Cardiac muscle cell (in vitro differentiated cells and primary cell): ENCODE data around the gene ROR2. TPM values are rescaled to one million over a fixed set of nuclear protein-coding genes. Genes with fewer than 3 reads are reported as not detected.

Source experiments
- DNase-seq, 2 donors: peaks; one replicate each; pipeline versions ENCODE4 v3.0.0 to v3.0.0-alpha.2; 2010 to 2017; ENCODE audit warnings: low read depth in 1 of 2, low spot score in 1 of 2
- H3K27ac ChIP-seq: fragments of 200-600 bp; sonication (generic); 2 replicates; pipeline ENCODE4 v1.5.1; 2016
- H3K27me3 ChIP-seq: fragments of 200-600 bp; sonication (generic); 2 replicates; pipeline ENCODE4 v1.6.0; 2016; ENCODE audit warnings: control low read depth
- H3K36me3 ChIP-seq: fragments of 200-600 bp; sonication (generic); 2 replicates; pipeline ENCODE4 v1.5.1; 2016; ENCODE audit warnings: control low read depth
- H3K4me1 ChIP-seq: fragments of 200-600 bp; sonication (generic); 2 replicates; pipeline ENCODE4 v1.8.1; 2017; ENCODE audit warnings: low read depth, mild to moderate bottlenecking, mixed run types
- H3K4me3 ChIP-seq: fragments of 200-600 bp; sonication (generic); 2 replicates; pipeline ENCODE4 v1.5.1; 2016; ENCODE audit warnings: mild to moderate bottlenecking
- H3K9me3 ChIP-seq: fragments of 200-600 bp; sonication (generic); 2 replicates; pipeline ENCODE4 v1.5.1; 2017; ENCODE audit warnings: low read depth, mild to moderate bottlenecking, control low read depth
- polyA plus RNA-seq: library from polyadenylated mRNA; unstranded; fragments of >200 nt; fragmentation: Nextera tagmentation; extraction: Ambion mirVana; gene quantifications from 2 replicates; pipeline ENCODE4 v1.2.1, GENCODE V29; 2016
- total RNA-seq: library from RNA; depleted of rRNA; stranded (reverse); fragments of >200 nt; gene quantifications from 2 replicates; pipeline ENCODE4 v1.2.3, GENCODE V29; 2016
- TF ChIP-seq, protein P1 (sequence below): IDR thresholded peaks from 2 replicates; pipeline ENCODE4 v1.5.1; 2012; ENCODE audit warnings: low read depth, mild to moderate bottlenecking, low read length

The ROR2 gene
- total and polyA plus RNA-seq, 2 experiments from 2014 or later = 21.5 to 38.6 TPM

DNA sequence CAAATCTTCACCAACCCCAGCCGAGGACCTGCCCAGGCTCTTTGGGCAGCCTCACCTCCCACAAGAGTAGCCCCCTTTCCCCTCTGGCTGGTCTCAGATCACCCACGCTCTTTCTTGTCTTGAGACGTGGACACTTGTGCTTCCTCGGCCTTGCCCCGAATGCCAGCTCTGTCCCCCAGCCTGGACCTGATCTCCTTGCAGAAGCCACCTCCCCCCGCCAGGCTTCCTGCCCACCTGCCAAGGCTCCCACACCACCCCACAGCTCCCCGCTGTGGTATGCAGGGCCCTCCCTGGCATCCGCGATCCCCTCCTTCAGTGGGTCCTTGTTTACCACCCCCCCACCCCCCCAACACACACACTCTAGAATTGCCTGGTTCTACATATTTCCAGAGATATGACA, 133.7 kb downstream of the ROR2 start:
- no peak overlapping the region for H3K27ac ChIP-seq
- H3K9me3 ChIP-seq = no peaks in the 10 kb centered on the region
- DNase-seq = no peak
- no peaks in the 10 kb centered on the region for H3K36me3 ChIP-seq
- no peak overlapping the region for H3K4me3 ChIP-seq
- no peaks in the 10 kb centered on the region for H3K27me3 ChIP-seq
- TF ChIP-seq, protein P1, sequence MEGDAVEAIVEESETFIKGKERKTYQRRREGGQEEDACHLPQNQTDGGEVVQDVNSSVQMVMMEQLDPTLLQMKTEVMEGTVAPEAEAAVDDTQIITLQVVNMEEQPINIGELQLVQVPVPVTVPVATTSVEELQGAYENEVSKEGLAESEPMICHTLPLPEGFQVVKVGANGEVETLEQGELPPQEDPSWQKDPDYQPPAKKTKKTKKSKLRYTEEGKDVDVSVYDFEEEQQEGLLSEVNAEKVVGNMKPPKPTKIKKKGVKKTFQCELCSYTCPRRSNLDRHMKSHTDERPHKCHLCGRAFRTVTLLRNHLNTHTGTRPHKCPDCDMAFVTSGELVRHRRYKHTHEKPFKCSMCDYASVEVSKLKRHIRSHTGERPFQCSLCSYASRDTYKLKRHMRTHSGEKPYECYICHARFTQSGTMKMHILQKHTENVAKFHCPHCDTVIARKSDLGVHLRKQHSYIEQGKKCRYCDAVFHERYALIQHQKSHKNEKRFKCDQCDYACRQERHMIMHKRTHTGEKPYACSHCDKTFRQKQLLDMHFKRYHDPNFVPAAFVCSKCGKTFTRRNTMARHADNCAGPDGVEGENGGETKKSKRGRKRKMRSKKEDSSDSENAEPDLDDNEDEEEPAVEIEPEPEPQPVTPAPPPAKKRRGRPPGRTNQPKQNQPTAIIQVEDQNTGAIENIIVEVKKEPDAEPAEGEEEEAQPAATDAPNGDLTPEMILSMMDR = no peak
- H3K4me1 ChIP-seq = peaks cover 30% of the 10 kb centered on the region

DNA sequence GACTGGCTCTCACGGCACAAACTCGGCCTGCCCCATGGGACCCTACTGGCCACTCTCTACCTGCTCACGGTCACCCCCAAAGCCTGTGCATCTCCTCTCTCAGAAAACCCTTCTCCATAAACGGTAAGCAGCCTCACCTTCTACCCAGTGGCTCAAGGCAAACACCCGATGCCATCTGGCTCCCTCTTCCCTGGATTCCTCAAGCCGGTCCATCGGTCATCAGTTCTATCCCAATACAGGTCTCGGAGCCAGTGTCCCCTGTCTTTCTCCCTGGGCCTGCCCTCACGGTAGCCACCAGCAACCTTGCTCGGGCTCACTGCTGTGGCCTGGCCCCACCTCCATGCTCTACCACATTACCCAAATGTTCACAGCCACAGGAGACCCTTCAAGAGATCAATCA, 134.1 kb downstream of the ROR2 start:
- TF ChIP-seq, protein P1 = no peak
- Histone ChIP-seq H3K27ac (no peak overlapping the region), H3K27me3 (no peaks in the 10 kb centered on the region), H3K4me3 (no peak overlapping the region), H3K36me3 (no peaks in the 10 kb centered on the region), H3K4me1 (peaks cover 35% of the 10 kb centered on the region), H3K9me3 (no peaks in the 10 kb centered on the region)
- no peak for DNase-seq

DNA sequence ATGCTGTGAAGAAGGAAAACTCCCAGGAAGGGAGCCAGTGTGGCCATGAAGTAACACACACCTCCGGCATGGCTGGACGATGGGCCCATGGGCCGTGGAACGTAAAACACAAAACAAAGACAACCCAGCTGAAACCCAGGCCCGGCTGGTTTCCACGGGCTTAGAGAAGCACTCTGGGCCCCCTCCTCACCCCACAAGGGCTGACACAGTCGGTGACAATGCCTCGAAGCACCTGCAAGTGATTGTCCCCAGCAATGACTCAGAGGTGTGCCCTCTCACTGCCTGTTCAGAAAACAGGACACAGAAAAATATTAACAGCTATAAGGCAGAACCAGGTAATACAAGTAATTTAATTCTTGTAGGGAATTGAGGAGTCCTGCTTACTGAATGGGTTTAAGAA, 135.3 kb downstream of the ROR2 start:
- TF ChIP-seq, protein P1 = no peak
- H3K4me3 ChIP-seq = no peak overlapping the region
- H3K27ac ChIP-seq = peak overlapping the region; percentile 50
- no peaks in the 10 kb centered on the region for H3K36me3 ChIP-seq
- H3K9me3 ChIP-seq = no peaks in the 10 kb centered on the region
- DNase-seq = no peak
- peaks cover 36% of the 10 kb centered on the region for H3K4me1 ChIP-seq
- no peaks in the 10 kb centered on the region for H3K27me3 ChIP-seq

DNA sequence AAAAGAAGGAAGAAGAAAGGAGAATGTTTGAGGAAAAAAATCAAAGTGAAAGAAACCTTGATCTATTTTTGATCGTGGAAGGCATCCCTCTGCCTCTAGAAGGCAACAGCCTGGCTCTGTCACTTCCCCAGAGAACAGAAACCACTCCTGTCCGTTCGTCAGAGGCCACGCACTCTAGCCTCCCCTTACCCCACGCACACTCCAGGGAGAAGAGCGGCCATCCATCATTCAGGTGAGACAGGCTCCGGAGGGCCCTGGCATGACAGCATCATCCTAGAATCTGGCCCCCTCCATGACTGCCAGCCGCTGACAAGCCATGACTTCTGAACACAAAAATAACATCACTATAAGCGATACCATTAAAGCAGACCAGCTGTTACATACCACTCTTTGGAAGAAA, 135.8 kb downstream of the ROR2 start:
- H3K36me3 ChIP-seq = no peaks in the 10 kb centered on the region
- DNase-seq = no peak
- peak overlapping the region; percentile 50 for H3K27ac ChIP-seq
- H3K9me3 ChIP-seq = no peaks in the 10 kb centered on the region
- H3K4me1 ChIP-seq = peaks cover 40% of the 10 kb centered on the region
- TF ChIP-seq, protein P1 = no peak
- H3K4me3 ChIP-seq = no peak overlapping the region
- no peaks in the 10 kb centered on the region for H3K27me3 ChIP-seq

DNA sequence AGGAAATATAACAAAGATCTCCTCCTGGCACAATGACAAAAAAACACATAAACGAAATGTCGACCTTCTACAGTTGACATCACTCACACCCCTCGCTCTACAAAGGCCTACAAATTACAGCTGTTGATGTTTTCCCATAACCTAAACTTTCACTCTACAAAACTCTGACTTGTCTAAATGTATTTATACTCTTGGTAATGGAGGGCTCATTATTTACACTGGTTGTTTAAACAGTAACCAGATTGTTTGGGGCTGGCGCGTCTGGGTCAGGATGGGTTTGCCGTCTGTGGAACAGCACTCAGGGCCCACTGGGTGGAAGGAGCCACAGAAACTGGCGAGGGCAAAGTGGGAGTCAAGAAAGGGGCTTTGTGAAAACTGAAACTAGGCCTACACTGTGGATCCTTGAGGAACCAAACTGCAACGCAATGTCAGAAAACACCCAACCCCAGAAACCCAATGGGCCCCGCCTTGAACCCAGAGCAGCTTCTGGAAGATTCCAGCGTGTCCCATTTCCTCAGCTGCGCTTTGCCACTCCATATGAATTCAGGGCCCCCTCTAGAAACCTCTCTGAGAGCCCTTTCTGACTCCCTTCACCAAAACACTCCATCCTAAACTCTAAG, 136.7 kb downstream of the ROR2 start:
- no peaks in the 10 kb centered on the region for H3K36me3 ChIP-seq
- no peaks in the 10 kb centered on the region for H3K9me3 ChIP-seq
- H3K27me3 ChIP-seq = no peaks in the 10 kb centered on the region
- TF ChIP-seq, protein P1 = no peak
- H3K4me3 ChIP-seq = no peak overlapping the region
- no peak for DNase-seq
- H3K4me1 ChIP-seq = peaks cover 40% of the 10 kb centered on the region
- no peak overlapping the region for H3K27ac ChIP-seq
